H1 (cell line): ENCODE measurements around the gene SLC28A1. TPM values are rescaled to one million over a fixed set of nuclear protein-coding genes. Genes with fewer than 3 reads are reported as not detected.

Source experiments
- CTCF ChIA-PET: fragments of 300-600 bp; sonication (Branson Sonifier 250); formaldehyde crosslinking; loops from one replicate; lab custom pipeline; 2021; ENCODE audit not compliant: partially characterized antibody; lab: Charles Lee
- POLR2A ChIA-PET: fragments of 300-600 bp; sonication (Branson Sonifier 250); formaldehyde crosslinking; loops from one replicate; lab custom pipeline; 2021; ENCODE audit warnings: inconsistent platforms; ENCODE audit not compliant: partially characterized antibody; lab: Charles Lee
- DNase-seq, 2 experiments: peaks; one replicate each; pipeline versions ENCODE4 v3.0.0 to v3.0.0-alpha.2; 2010 to 2022; ENCODE audit warnings: low spot score in 2 of 2, low read depth in 1 of 2, mixed read lengths in 1 of 2
- FAIRE-seq: peaks from 2 replicates; lab custom pipeline; 2011; peaks lifted over from hg19 to GRCh38; lab: Jason Lieb, UNC
- H2AFZ ChIP-seq: 2 replicates; pipeline ENCODE4 v1.8.1; 2012; ENCODE audit warnings: low read length, inconsistent platforms
- H2AK5ac ChIP-seq: 2 replicates; pipeline ENCODE4 v1.6.1; 2013; ENCODE audit warnings: low read depth, low read length
- H2BK120ac ChIP-seq: replicated peaks from 2 replicates; pipeline ENCODE3; 2013; ENCODE audit warnings: low read depth, low read length, inconsistent platforms
- H2BK12ac ChIP-seq: 2 replicates; pipeline ENCODE4 v1.6.1; 2013; ENCODE audit warnings: low read depth, low read length
- H2BK15ac ChIP-seq: 2 replicates; pipeline ENCODE4 v1.6.1; 2013; ENCODE audit warnings: low read length
- H2BK20ac ChIP-seq: 2 replicates; pipeline ENCODE4 v1.6.1; 2013; ENCODE audit warnings: low read length
- H2BK5ac ChIP-seq: 2 replicates; pipeline ENCODE4 v1.6.1; 2013; ENCODE audit warnings: low read depth, low read length
- H3K14ac ChIP-seq: 2 replicates; pipeline ENCODE4 v1.6.1; 2013; ENCODE audit warnings: inconsistent platforms; ENCODE audit not compliant: insufficient read length
- H3K18ac ChIP-seq: 2 replicates; pipeline ENCODE4 v1.6.1; 2013; ENCODE audit warnings: low read length; ENCODE audit errors: extremely low read depth
- H3K23ac ChIP-seq: 2 replicates; pipeline ENCODE4 v1.6.1; 2013; ENCODE audit warnings: inconsistent platforms; ENCODE audit not compliant: insufficient read length
- H3K23me2 ChIP-seq: 2 replicates; pipeline ENCODE4 v1.6.1; 2013; ENCODE audit warnings: low read depth, low read length
- H3K27ac ChIP-seq: 2 replicates; pipeline ENCODE4 v1.6.1; 2011; ENCODE audit warnings: low read depth, low read length, inconsistent platforms
- H3K27me3 ChIP-seq, 4 experiments: replicated peaks in 1 of 4; 1 replicate in 1 of 4; 2 replicates in 3 of 4; pipeline versions ENCODE4 v1.6.1 to v1.8.1; 2011 to 2013; ENCODE audit warnings: low read length in 3 of 4, mild to moderate bottlenecking in 3 of 4, inconsistent platforms in 2 of 4, mixed read lengths in 2 of 4, moderate library complexity in 1 of 4; ENCODE audit not compliant: control insufficient read depth in 3 of 4, insufficient read depth in 3 of 4; ENCODE audit errors: extremely low read depth in 1 of 4
- H3K36me3 ChIP-seq, 4 experiments: 2 replicates each; pipeline versions ENCODE4 v1.6.1 to v1.8.1; 2011 to 2013; ENCODE audit warnings: mild to moderate bottlenecking in 4 of 4, low read length in 3 of 4, moderate library complexity in 2 of 4, control low read depth in 1 of 4, inconsistent platforms in 1 of 4; ENCODE audit not compliant: insufficient read depth in 4 of 4, control insufficient read depth in 2 of 4
- H3K4ac ChIP-seq: replicated peaks from 2 replicates; pipeline ENCODE3; 2013; ENCODE audit warnings: low read length, low read depth, mixed read lengths, inconsistent platforms; ENCODE audit not compliant: insufficient read length
- H3K4me1 ChIP-seq, 4 experiments: replicated peaks in 1 of 4; 1 replicate in 1 of 4; 2 replicates in 3 of 4; pipeline versions ENCODE4 v1.6.1 to v1.8.1; 2011 to 2013; ENCODE audit warnings: low read length in 3 of 4, inconsistent platforms in 2 of 4, mixed read lengths in 1 of 4; ENCODE audit not compliant: insufficient read depth in 4 of 4, control insufficient read depth in 3 of 4
- H3K4me2 ChIP-seq, 2 experiments: 2 replicates each; pipeline versions ENCODE4 v1.6.1 to v1.8.1; 2011 to 2013; ENCODE audit warnings: low read depth in 2 of 2, low read length in 2 of 2, control low read depth in 1 of 2, inconsistent platforms in 1 of 2, mild to moderate bottlenecking in 1 of 2; ENCODE audit not compliant: insufficient read depth in 1 of 2
- H3K4me3 ChIP-seq, 4 experiments: fragments of 200-600, 300-600 bp in 1 of 4; sonication (generic), shearing (Covaris generic), sonication (Bioruptor Twin) in 1 of 4; 2 replicates each; pipeline versions ENCODE4 v1.5.1 to v1.8.1; 2011 to 2016; ENCODE audit warnings: low read length in 4 of 4, low read depth in 3 of 4, control low read depth in 2 of 4, inconsistent platforms in 2 of 4, mild to moderate bottlenecking in 2 of 4, mixed read lengths in 1 of 4, moderate library complexity in 1 of 4; ENCODE audit not compliant: insufficient read depth in 2 of 4; ENCODE audit errors: extremely low read depth in 1 of 4
- H3K56ac ChIP-seq: replicated peaks from 2 replicates; pipeline ENCODE3; 2013; ENCODE audit warnings: low read depth, mild to moderate bottlenecking, mixed read lengths, low read length, inconsistent platforms; ENCODE audit not compliant: insufficient read length
- H3K79me1 ChIP-seq: 2 replicates; pipeline ENCODE4 v1.6.1; 2013; ENCODE audit warnings: low read depth, low read length, control low read depth
- H3K79me2 ChIP-seq, 2 experiments: 2 replicates each; pipeline versions ENCODE4 v1.6.1 to v1.8.1; 2012 to 2013; ENCODE audit warnings: low read length in 2 of 2, mild to moderate bottlenecking in 2 of 2, inconsistent platforms in 1 of 2; ENCODE audit not compliant: insufficient read depth in 2 of 2, control insufficient read depth in 1 of 2
- H3K9ac ChIP-seq, 4 experiments: replicated peaks in 1 of 4; 1 replicate in 1 of 4; 2 replicates in 3 of 4; pipeline versions ENCODE4 v1.6.1 to v1.8.1; 2011 to 2013; ENCODE audit warnings: low read depth in 3 of 4, low read length in 3 of 4, control low read depth in 2 of 4, mild to moderate bottlenecking in 2 of 4, moderate library complexity in 2 of 4, inconsistent platforms in 1 of 4; ENCODE audit errors: extremely low read depth in 1 of 4
- H3K9me3 ChIP-seq, 2 experiments: 2 replicates each; pipeline versions ENCODE4 v1.6.1 to v1.8.1; 2012 to 2013; ENCODE audit warnings: mild to moderate bottlenecking in 2 of 2, moderate library complexity in 2 of 2, control low read depth in 1 of 2, inconsistent platforms in 1 of 2, low read depth in 1 of 2, low read length in 1 of 2, mixed read lengths in 1 of 2; ENCODE audit not compliant: insufficient read depth in 2 of 2
- H4K20me1 ChIP-seq, 2 experiments: replicated peaks in 1 of 2; 2 replicates each; pipeline versions ENCODE3 to v1.8.1; 2011 to 2013; ENCODE audit warnings: inconsistent platforms in 2 of 2, low read length in 2 of 2, mild to moderate bottlenecking in 1 of 2; ENCODE audit not compliant: insufficient read depth in 2 of 2, control insufficient read depth in 1 of 2
- H4K5ac ChIP-seq: 2 replicates; pipeline ENCODE4 v1.6.1; 2013; ENCODE audit warnings: low read length, low read depth, mixed read lengths, inconsistent platforms; ENCODE audit not compliant: insufficient read length
- H4K8ac ChIP-seq: 2 replicates; pipeline ENCODE4 v1.8.0; 2013; ENCODE audit warnings: mild to moderate bottlenecking, moderate library complexity, low read length, inconsistent platforms; ENCODE audit not compliant: insufficient read depth; ENCODE audit errors: extremely low read depth
- H4K91ac ChIP-seq: replicated peaks from 2 replicates; pipeline ENCODE3; 2013; ENCODE audit warnings: low read length, mixed read lengths, inconsistent platforms; ENCODE audit not compliant: insufficient read length
- ATF2 ChIP-seq: IDR thresholded peaks from 2 replicates; pipeline ENCODE4 v1.6.1; 2012; ENCODE audit warnings: low read length, inconsistent platforms
- BACH1 ChIP-seq: IDR thresholded peaks from 2 replicates; pipeline ENCODE4 v1.6.1; 2012; ENCODE audit warnings: low read length, improper control_type of control experiment
- BCL11A ChIP-seq, 2 experiments: IDR thresholded peaks; one replicate each; pipeline ENCODE4 v1.6.1; 2011; ENCODE audit warnings: low read depth in 2 of 2, low read length in 2 of 2, mild to moderate bottlenecking in 2 of 2
- JUN ChIP-seq: IDR thresholded peaks from 2 replicates; pipeline ENCODE4 v1.6.1; 2011; ENCODE audit warnings: low read depth, mild to moderate bottlenecking, improper control_type of control experiment, low read length
- KDM1A ChIP-seq: fragments of 200-600, 300-600 bp; sonication (generic); IDR thresholded peaks from 2 replicates; pipeline ENCODE4 v1.7.1; 2016; ENCODE audit warnings: mild to moderate bottlenecking, low read length, borderline replicate concordance
- NRF1 ChIP-seq: IDR thresholded peaks from 2 replicates; pipeline ENCODE4 v1.6.1; 2011; ENCODE audit warnings: mild to moderate bottlenecking, low read depth, low read length, improper control_type of control experiment
- PHF8 ChIP-seq: fragments of 200-600 bp; sonication (generic); conservative IDR thresholded peaks from 2 replicates; pipeline ENCODE4 v1.7.1; 2012; ENCODE audit warnings: low read depth, mild to moderate bottlenecking, inconsistent platforms, low read length, moderate library complexity
- RBBP5 ChIP-seq: IDR thresholded peaks from 2 replicates; pipeline ENCODE4 v1.7.1; 2012; ENCODE audit warnings: low read depth, mild to moderate bottlenecking, inconsistent platforms, low read length, moderate library complexity, borderline replicate concordance
- SIRT6 ChIP-seq: IDR thresholded peaks from one replicate; pipeline ENCODE4 v1.7.1; 2012; ENCODE audit warnings: low read length, inconsistent platforms
- SP2 ChIP-seq: IDR thresholded peaks from 2 replicates; pipeline ENCODE4 v1.6.1; 2012; ENCODE audit warnings: mild to moderate bottlenecking, low read length, inconsistent platforms
- TCF12 ChIP-seq: IDR thresholded peaks from 2 replicates; pipeline ENCODE4 v1.6.1; 2011; ENCODE audit warnings: low read depth, mild to moderate bottlenecking, low read length
- TEAD4 ChIP-seq: IDR thresholded peaks from 2 replicates; pipeline ENCODE4 v1.6.1; 2012; ENCODE audit warnings: low read depth, low read length, inconsistent platforms, mixed read lengths
- WGBS, 2 experiments: shearing (Covaris generic) in 1 of 2; methylation state at CpG; one replicate each; pipeline versions ENCODE4 v1.1.6 to v1.1.7; 2013 to 2015; ENCODE audit warnings: low lambda C conversion rate in 2 of 2, mixed read lengths in 2 of 2, inconsistent platforms in 1 of 2, low coverage in 1 of 2, missing lambda C conversion rate in 1 of 2; ENCODE audit not compliant: insufficient replicate concordance in 2 of 2, insufficient coverage in 1 of 2, insufficient read length in 1 of 2; ENCODE audit errors: extremely low coverage in 1 of 2, missing lambda C conversion rate in 1 of 2; 5-methylcytosine and 5-hydroxymethylcytosine counted together
- polyA plus RNA-seq, 7 experiments: library from polyadenylated mRNA; depleted of rRNA in 3 of 7; stranded (reverse) in 5 of 7; unstranded in 2 of 7; fragments of >200 nt in 5 of 7; fragments of 200-250 nt in 2 of 7; gene quantifications; 1 replicate in 5 of 7; 2 replicates in 1 of 7; 4 replicates in 1 of 7; pipeline versions ENCODE4 v1.2.1 to v1.2.3, GENCODE V29; 2011 to 2013; ENCODE audit warnings: missing spikeins in 2 of 7, mixed read lengths in 2 of 7
- total RNA-seq: library from RNA; stranded (reverse); fragmentation: NEBNext Ultra II Directional; extraction: Animal tissue kit (Norgen Biotek cat#: 25700); gene quantifications from 2 replicates; pipeline ENCODE4 v1.2.1, GENCODE V29; 2021

The SLC28A1 gene
- total and polyA plus RNA-seq, 2 of the 8 experiments (the other 6 are each of a cell fraction or from before 2014, with no cell fraction given) = 0.09 TPM; not detected in 1

GRCh38 chr15:84835661-84836337 lies 48.7 kb upstream of the SLC28A1 start:
- no peak overlapping the region for H3K4ac ChIP-seq
- no peak overlapping the region for H2BK15ac ChIP-seq
- H3K18ac ChIP-seq = no peak overlapping the region
- H4K5ac ChIP-seq = no peak overlapping the region
- WGBS, 2 experiments = 91% methylated on average over 5 of the region's 5 CpGs; no CpG with 5 or more reads in 1 of the 2 experiments
- H2BK120ac ChIP-seq = no peak overlapping the region
- no peak overlapping the region for H3K23ac ChIP-seq
- no peak for DNase-seq
- CTCF ChIA-PET = interaction anchor here (0.6 to 9.2 kb wide), 10 partner anchors 8 to 95 kb away, joined by 3 to 89 read pairs (median 4); no protein-coding TSS in a partner anchor
- no peak for FAIRE-seq
- no peak overlapping the region for H3K56ac ChIP-seq
- no peak overlapping the region for H3K4me2 ChIP-seq
- no peak overlapping the region for H2BK20ac ChIP-seq
- H3K9ac ChIP-seq = no peak overlapping the region
- no peak overlapping the region for H2BK12ac ChIP-seq
- H3K9me3 ChIP-seq = no peaks in the 10 kb centered on the region
- no peak overlapping the region for H3K27ac ChIP-seq
- peaks cover 0 to 3% (median 1%) of the 10 kb centered on the region in 4 experiments; a peak in 1 of 8 replicates for H3K36me3 ChIP-seq
- H4K91ac ChIP-seq = no peak overlapping the region
- H4K20me1 ChIP-seq = peaks cover 0 to 2% of the 10 kb centered on the region in 2 experiments
- H4K8ac ChIP-seq = no peak overlapping the region
- POLR2A ChIA-PET = interaction anchor here (1.1 to 1.4 kb wide), 2 partner anchors 9 to 14 kb away, joined by 3 to 4 read pairs; no protein-coding TSS in a partner anchor
- no peaks in the 10 kb centered on the region for H3K4me1 ChIP-seq
- no peak overlapping the region for H3K14ac ChIP-seq
- H2BK5ac ChIP-seq = no peak overlapping the region
- H2AK5ac ChIP-seq = no peak overlapping the region
- H3K79me1 ChIP-seq = no peaks in the 10 kb centered on the region
- H3K79me2 ChIP-seq = no peaks in the 10 kb centered on the region
- H3K4me3 ChIP-seq = no peak overlapping the region
- H2AFZ ChIP-seq = no peak overlapping the region
- no peaks in the 10 kb centered on the region for H3K27me3 ChIP-seq
- no peaks in the 10 kb centered on the region for H3K23me2 ChIP-seq
- no peak for TF ChIP-seq JUN
- TF ChIP-seq KDM1A = no peak
- TF ChIP-seq SIRT6 = no peak
- TF ChIP-seq BACH1 = no peak
- TF ChIP-seq TCF12 = no peak
- no peak for TF ChIP-seq RBBP5
- TF ChIP-seq NRF1 = no peak
- TF ChIP-seq TEAD4 = no peak
- TF ChIP-seq PHF8 = no peak
- no peak for TF ChIP-seq ATF2
- TF ChIP-seq BCL11A (IDR thresholded peaks at IDR 0.05; ENCODE audit: low read depth in 2 of 2, low read length in 2 of 2) = no peak
- no peak for TF ChIP-seq SP2
